Left kidney (tissue), 2 donors: ENCODE data around the gene HOXC10. TPM values are rescaled to one million over a fixed set of nuclear protein-coding genes. Genes with fewer than 3 reads are reported as not detected.

ENCODE experiments used
- DNase-seq: peaks from one replicate; pipeline ENCODE4 v3.0.0-alpha.2; 2013
- polyA plus RNA-seq: library from polyadenylated mRNA; unstranded; fragments of 120-200 nt; gene quantifications from one replicate; pipeline ENCODE4 v1.2.1, GENCODE V29; 2013; ENCODE audit not compliant: insufficient read length

Gene HOXC10
- polyA plus RNA-seq, 1 donor = 62.2 TPM

- DNase-seq = no peak
These were observed 35.1 kb upstream of the HOXC10 start for GRCh38 chr12:53949631-53950436.

GRCh38 chr12:53950437-53950773, 34.5 kb upstream of the HOXC10 start:
- DNase-seq = no peak

- DNase-seq = no peak
These were observed 34.0 kb upstream of the HOXC10 start for GRCh38 chr12:53950789-53951576.

GRCh38 chr12:53951577-53952334, 33.2 kb upstream of the HOXC10 start:
- no peak for DNase-seq

- no peak for DNase-seq
These were observed 32.6 kb upstream of the HOXC10 start for GRCh38 chr12:53952335-53952694.

GRCh38 chr12:53952871-53953734, 31.8 kb upstream of the HOXC10 start:
- DNase-seq = no peak

GRCh38 chr12:53953831-53954693, 30.9 kb upstream of the HOXC10 start:
- no peak for DNase-seq

- no peak for DNase-seq
These were observed 30.3 kb upstream of the HOXC10 start, which contains the start of gene HOXC12 for GRCh38 chr12:53954694-53955035. Gene HOXC12, plus strand, starts transcription at chr12:53954903. Its CDS starts 27 bp downstream, at chr12:53954930.

GRCh38 chr12:53955036-53955775, 29.7 kb upstream of the HOXC10 start:
- DNase-seq = no peak

GRCh38 chr12:53955776-53956250, 29.1 kb upstream of the HOXC10 start:
- no peak for DNase-seq

GRCh38 chr12:53956251-53956887, 28.6 kb upstream of the HOXC10 start:
- DNase-seq = no peak

GRCh38 chr12:53956914-53957536, 27.9 kb upstream of the HOXC10 start:
- no peak for DNase-seq

- no peak for DNase-seq
These were observed 26.8 kb upstream of the HOXC10 start for GRCh38 chr12:53958128-53958527.

- DNase-seq = no peak
These were observed 25.6 kb upstream of the HOXC10 start for GRCh38 chr12:53959314-53959713.

- DNase-seq = no peak
These were observed 24.5 kb upstream of the HOXC10 start for GRCh38 chr12:53960187-53961024.

- DNase-seq = no peak
These were observed 23.8 kb upstream of the HOXC10 start for GRCh38 chr12:53961025-53961761.

GRCh38 chr12:53963005-53963404, 21.9 kb upstream of the HOXC10 start:
- no peak for DNase-seq
